GM12878 (cell line): ENCODE measurements around the gene PRR18. TPM values are rescaled to one million over a fixed set of nuclear protein-coding genes. Genes with fewer than 3 reads are reported as not detected.

Experiments
- ATAC-seq: fragments of 200-7000 bp; cut with Tn5 transposase; 3 replicates; pipeline ENCODE4 v1.9.1; 2020; ENCODE audit warnings: mild to moderate bottlenecking, moderate library complexity
- BruUV-seq: library from RNA; stranded (reverse); fragments of 400-500 nt; replicated peaks from 2 replicates; lab custom pipeline; 2021; lab: Mats Ljungman, UMichigan
- CTCF ChIA-PET: fragments of 300-600 bp; sonication (Branson Sonifier 250); formaldehyde crosslinking; extraction: SDS; loops from one replicate; lab custom pipeline; 2021; ENCODE audit warnings: inconsistent platforms; lab: Yijun Ruan, JAX
- POLR2A ChIA-PET: fragments of 350-600 bp; formaldehyde crosslinking; extraction: SDS; loops from one replicate; lab custom pipeline; 2021; ENCODE audit warnings: inconsistent platforms; lab: Charles Lee
- RAD21 ChIA-PET: fragments of 300-600 bp; sonication (Branson Sonifier 250); formaldehyde crosslinking; loops from one replicate; lab custom pipeline; 2023; ENCODE audit warnings: antibody characterized with exemption; ENCODE audit not compliant: unreplicated experiment; lab: Charles Lee
- SMC1A ChIA-PET: fragments of 300-600 bp; sonication (Branson Sonifier 250); formaldehyde crosslinking; loops from one replicate; lab custom pipeline; 2023; ENCODE audit not compliant: unreplicated experiment, uncharacterized antibody; lab: Charles Lee
- DNase-seq: peaks from one replicate; pipeline ENCODE4 v3.0.0-alpha.2; 2011; ENCODE audit warnings: low read depth, low spot score
- FAIRE-seq: peaks from 3 replicates; lab custom pipeline; 2011; peaks lifted over from hg19 to GRCh38; lab: Jason Lieb, UNC
- H2AFZ ChIP-seq: 2 replicates; pipeline ENCODE4 v1.6.0; 2011; ENCODE audit warnings: low read depth, low read length, control low read depth; ENCODE audit not compliant: control insufficient read depth
- H3K27ac ChIP-seq: 2 replicates; pipeline ENCODE4 v1.5.1; 2011; ENCODE audit warnings: control low read depth; ENCODE audit not compliant: control insufficient read depth, insufficient read depth
- H3K27me3 ChIP-seq, 2 experiments: replicated peaks in 1 of 2; 2 replicates each; pipeline versions ENCODE4 v1.6.0 to v1.6.1; 2011; ENCODE audit warnings: low read length in 1 of 2; ENCODE audit not compliant: control insufficient read depth in 2 of 2, insufficient read depth in 2 of 2
- H3K36me3 ChIP-seq, 2 experiments: 2 replicates each; pipeline ENCODE4 v1.5.1; 2011; ENCODE audit warnings: low read length in 1 of 2; ENCODE audit not compliant: control insufficient read depth in 2 of 2, insufficient read depth in 2 of 2
- H3K4me1 ChIP-seq: 2 replicates; pipeline ENCODE4 v1.6.1; 2011; ENCODE audit warnings: mild to moderate bottlenecking, low read length, moderate library complexity, mixed read lengths; ENCODE audit not compliant: control insufficient read depth, insufficient read depth
- H3K4me2 ChIP-seq: 2 replicates; pipeline ENCODE4 v1.6.0; 2011; ENCODE audit warnings: control low read depth; ENCODE audit not compliant: control insufficient read depth, insufficient read depth
- H3K4me3 ChIP-seq: fragments of 200-600 bp; sonication (generic); 2 replicates; pipeline ENCODE4 v1.5.1; 2016
- H3K79me2 ChIP-seq: 2 replicates; pipeline ENCODE4 v1.6.0; 2011; ENCODE audit warnings: low read length; ENCODE audit not compliant: control insufficient read depth, insufficient read depth
- H3K9ac ChIP-seq: 2 replicates; pipeline ENCODE4 v1.8.0; 2011; ENCODE audit warnings: low read length, control low read depth, mixed read lengths; ENCODE audit not compliant: control insufficient read depth, insufficient read depth
- H3K9me3 ChIP-seq: replicated peaks from 3 replicates; pipeline ENCODE4 v1.5.1; 2011; ENCODE audit warnings: mild to moderate bottlenecking, low read length; ENCODE audit not compliant: control insufficient read depth, insufficient read depth
- H4K20me1 ChIP-seq: 2 replicates; pipeline ENCODE4 v1.6.0; 2011; ENCODE audit not compliant: control insufficient read depth, insufficient read depth
- BHLHE40 ChIP-seq, 2 experiments: fragments of 450-650 bp in 1 of 2; IDR thresholded peaks; 2 replicates each; pipeline ENCODE4 v1.6.1; 2011 to 2017; ENCODE audit warnings: low read depth in 2 of 2, borderline replicate concordance in 1 of 2, improper control_type of control experiment in 1 of 2, low read length in 1 of 2, mild to moderate bottlenecking in 1 of 2
- BRCA1 ChIP-seq: IDR thresholded peaks from 2 replicates; pipeline ENCODE4 v1.6.1; 2011; ENCODE audit warnings: low read depth, low read length, improper control_type of control experiment
- CBX5 ChIP-seq: sonication (generic); IDR thresholded peaks from 2 replicates; pipeline ENCODE4 v1.6.1; 2016; ENCODE audit warnings: low read depth, moderate library complexity, mild to moderate bottlenecking, inconsistent platforms
- CTCF ChIP-seq, 3 experiments: IDR thresholded peaks in 2 of 3; conservative IDR thresholded peaks in 1 of 3; 2 replicates each; pipeline ENCODE4 v1.5.1; 2011; ENCODE audit warnings: low read depth in 3 of 3, low read length in 3 of 3, mild to moderate bottlenecking in 3 of 3, control low read depth in 2 of 3, moderate library complexity in 2 of 3, inconsistent platforms in 1 of 3, mixed read lengths in 1 of 3; ENCODE audit not compliant: control insufficient read depth in 2 of 3, insufficient read depth in 1 of 3; ENCODE audit errors: extremely low read depth in 1 of 3
- E4F1 ChIP-seq: fragments of 450-650 bp; IDR thresholded peaks from 2 replicates; pipeline ENCODE4 v1.6.1; 2018; ENCODE audit warnings: borderline replicate concordance, mild to moderate bottlenecking; ENCODE audit not compliant: partially characterized antibody
- EZH2 ChIP-seq: IDR thresholded peaks from 2 replicates; pipeline ENCODE4 v1.6.1; 2012; ENCODE audit warnings: low read depth, mild to moderate bottlenecking, control low read depth, inconsistent platforms, low read length, borderline replicate concordance; ENCODE audit not compliant: control insufficient read depth
- IRF4 ChIP-seq: IDR thresholded peaks from 2 replicates; pipeline ENCODE4 v1.6.1; 2011; ENCODE audit warnings: low read depth, low read length
- JUND ChIP-seq: IDR thresholded peaks from 2 replicates; pipeline ENCODE4 v1.6.1; 2012; ENCODE audit warnings: low read depth, mild to moderate bottlenecking, low read length, improper control_type of control experiment, moderate library complexity
- MTA3 ChIP-seq: IDR thresholded peaks from 2 replicates; pipeline ENCODE4 v1.6.1; 2012; ENCODE audit warnings: low read length, inconsistent platforms, borderline replicate concordance
- MXI1 ChIP-seq: fragments of 150-350 bp; IDR thresholded peaks from 2 replicates; pipeline ENCODE4 v1.6.1; 2011; ENCODE audit warnings: low read depth, mild to moderate bottlenecking, inconsistent platforms, low read length, improper control_type of control experiment
- SIX5 ChIP-seq: IDR thresholded peaks from 2 replicates; pipeline ENCODE4 v1.6.1; 2011; ENCODE audit warnings: mild to moderate bottlenecking, low read depth, low read length, moderate library complexity; ENCODE audit not compliant: severe bottlenecking
- SREBF2 ChIP-seq: IDR thresholded peaks from 2 replicates; pipeline ENCODE4 v1.6.1; 2012; ENCODE audit warnings: mild to moderate bottlenecking, low read length
- TCF3 ChIP-seq: IDR thresholded peaks from 2 replicates; pipeline ENCODE4 v1.6.1; 2012; ENCODE audit warnings: low read depth, mild to moderate bottlenecking, low read length, borderline replicate concordance; ENCODE audit not compliant: insufficient read depth
- ZNF217 ChIP-seq: fragments of 450-650 bp; IDR thresholded peaks from 2 replicates; pipeline ENCODE4 v1.6.1; 2017; ENCODE audit warnings: antibody characterized with exemption, mild to moderate bottlenecking
- WGBS: methylation state at CpG from one replicate; pipeline ENCODE4 v1.1.6; 2016; ENCODE audit warnings: low lambda C conversion rate; ENCODE audit not compliant: insufficient replicate concordance, insufficient coverage; ENCODE audit errors: missing lambda C conversion rate; 5-methylcytosine and 5-hydroxymethylcytosine counted together
- in situ Hi-C: fragments of 300-500 bp; cut with MboI; formaldehyde crosslinking; loops from 9 replicates; pipeline ENCODE4 v1.14.3; 2018; ENCODE audit warnings: mixed read lengths
- intact Hi-C: fragments of 100-400 bp; cut with micrococcal nuclease; formaldehyde crosslinking; loops from one replicate; pipeline ENCODE4 v1.14.2; 2022; ENCODE audit not compliant: unreplicated experiment
- polyA plus RNA-seq, 11 experiments: library from polyadenylated mRNA; depleted of rRNA in 4 of 11; unstranded in 6 of 11; stranded (reverse) in 5 of 11; fragments of >200 nt; fragmentation: Nextera tagmentation in 4 of 11; fragmentation: Illumina TruSeq in 1 of 11; extraction: Ambion mirVana in 4 of 11; extraction: Trizol in 1 of 11; gene quantifications; 1 replicate in 1 of 11; 2 replicates in 10 of 11; pipeline versions ENCODE4 v1.2.1 to v1.2.3, GENCODE V29; 2011 to 2016; ENCODE audit warnings: inconsistent platforms in 2 of 11, missing spikeins in 2 of 11, low read depth in 1 of 11
- total RNA-seq, 4 experiments: library from RNA; depleted of rRNA in 3 of 4; stranded (reverse); fragments of >200 nt in 3 of 4; fragmentation: Illumina TruSeq in 1 of 4; extraction: Trizol in 1 of 4; gene quantifications; 2 replicates each; pipeline versions ENCODE4 v1.2.1 to v1.2.3, GENCODE V29; 2013 to 2021
- TF ChIP-seq, protein P1 (sequence below): fragments of 450-650 bp; IDR thresholded peaks from 2 replicates; pipeline ENCODE4 v1.6.1; 2016; ENCODE audit warnings: mild to moderate bottlenecking

Gene PRR18
- total and polyA plus RNA-seq, 10 of the 15 experiments (the other 5 are each of a cell fraction or from before 2014, with no cell fraction given), result 0.13 to 8.2 (median 1.6) TPM

GRCh38 chr6:166306378-166307081 lies 1.7 kb downstream of the PRR18 start:
- in situ Hi-C loops (no loop called here), intact Hi-C loops (no loop called here)
- SMC1A ChIA-PET, result interaction anchor here (0.6 to 5.2 kb wide), 3 partner anchors 11 to 30 kb away, joined by 3 to 24 read pairs (median 4); no protein-coding TSS in a partner anchor
- H2AFZ ChIP-seq, result peak overlapping the region; percentile 45; the same call in 1 of the 2 replicates
- no peaks in the 10 kb centered on the region for H3K36me3 ChIP-seq
- RAD21 ChIA-PET, result interaction anchor here (0.6 to 4.0 kb wide), 5 partner anchors 26 to 86 kb away, joined by 3 to 21 read pairs (median 3); no protein-coding TSS in a partner anchor
- ATAC-seq, result no peak
- POLR2A ChIA-PET, result interaction anchor here (0.5 kb wide), 1 partner anchor 74 kb away, joined by 3 read pairs; no protein-coding TSS in a partner anchor
- FAIRE-seq, result no peak
- H3K9ac ChIP-seq, result peak overlapping the region; percentile 20; the same call in 1 of the 2 replicates
- no peak overlapping the region for H3K27ac ChIP-seq
- no peaks in the 10 kb centered on the region for H3K4me1 ChIP-seq
- peaks cover 5% of the 10 kb centered on the region for H3K79me2 ChIP-seq
- CTCF ChIA-PET, result interaction anchor here (0.9 to 11.5 kb wide), 4 partner anchors 11 to 93 kb away, joined by 3 to 317 read pairs (median 31); no protein-coding TSS in a partner anchor
- BruUV-seq, result no TSS peak
- H4K20me1 ChIP-seq, result no peaks in the 10 kb centered on the region
- 73% methylated on average over 34 of the region's 34 CpGs for WGBS
- H3K27me3 ChIP-seq, result no peaks in the 10 kb centered on the region; a peak in 2 of 4 replicates
- peak overlapping the region; percentile 55 for H3K4me2 ChIP-seq
- peak overlapping the region; percentile 47; the same call in 1 of the 2 replicates for H3K4me3 ChIP-seq
- no peaks in the 10 kb centered on the region for H3K9me3 ChIP-seq
- DNase-seq, result no peak
- TF ChIP-seq EZH2 (no peak), ZNF217 (no peak), CBX5 (no peak), MXI1 (no peak), SIX5 (no peak), BHLHE40 (IDR thresholded peaks at IDR 0.05; ENCODE audit: borderline replicate concordance in 1 of 2, low read depth in 2 of 2, low read length in 1 of 2) (no peak), IRF4 (no peak), JUND (no peak), E4F1 (no peak), BRCA1 (no peak), MTA3 (no peak), SREBF2 (no peak), CTCF (IDR thresholded peaks at IDR 0.05 in 2 of 3, conservative IDR thresholded peaks at IDR 0.05 in 1 of 3; ENCODE audit: control insufficient read depth in 2 of 3, extremely low read depth in 1 of 3, insufficient read depth in 1 of 3, low read depth in 3 of 3, low read length in 3 of 3) (no peak), TCF3 (no peak)
- TF ChIP-seq, protein P1, sequence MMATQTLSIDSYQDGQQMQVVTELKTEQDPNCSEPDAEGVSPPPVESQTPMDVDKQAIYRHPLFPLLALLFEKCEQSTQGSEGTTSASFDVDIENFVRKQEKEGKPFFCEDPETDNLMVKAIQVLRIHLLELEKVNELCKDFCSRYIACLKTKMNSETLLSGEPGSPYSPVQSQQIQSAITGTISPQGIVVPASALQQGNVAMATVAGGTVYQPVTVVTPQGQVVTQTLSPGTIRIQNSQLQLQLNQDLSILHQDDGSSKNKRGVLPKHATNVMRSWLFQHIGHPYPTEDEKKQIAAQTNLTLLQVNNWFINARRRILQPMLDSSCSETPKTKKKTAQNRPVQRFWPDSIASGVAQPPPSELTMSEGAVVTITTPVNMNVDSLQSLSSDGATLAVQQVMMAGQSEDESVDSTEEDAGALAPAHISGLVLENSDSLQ, result no peak
